T-helper 22 cell (primary cell): ENCODE results near the gene S1PR3.

Experiments used
- DNase-seq: peaks from one replicate; pipeline ENCODE4 v3.0.0-alpha.2; 2020; ENCODE audit warnings: low read depth

Gene S1PR3

DNA sequence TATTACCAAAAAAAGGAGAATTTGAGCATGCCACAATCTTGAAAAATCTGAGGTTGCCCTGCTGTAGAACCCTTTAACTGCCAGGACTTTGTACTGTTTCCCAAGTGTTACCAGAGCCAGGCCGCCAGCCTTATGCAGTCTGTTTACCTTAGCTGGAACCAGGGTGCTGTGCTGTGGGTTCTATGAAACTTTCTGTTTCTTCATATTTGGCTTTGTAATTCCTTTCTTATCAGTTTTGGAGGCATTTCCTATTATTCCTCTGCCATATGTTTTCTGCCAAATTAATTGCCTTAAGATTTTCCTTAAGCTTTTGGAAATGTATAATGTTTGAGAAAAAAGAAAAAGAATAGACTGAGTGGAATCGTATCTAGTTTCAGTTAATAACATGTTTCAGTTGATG is 2.1 kb downstream of the S1PR3 start:
- DNase-seq, result no peak

DNA sequence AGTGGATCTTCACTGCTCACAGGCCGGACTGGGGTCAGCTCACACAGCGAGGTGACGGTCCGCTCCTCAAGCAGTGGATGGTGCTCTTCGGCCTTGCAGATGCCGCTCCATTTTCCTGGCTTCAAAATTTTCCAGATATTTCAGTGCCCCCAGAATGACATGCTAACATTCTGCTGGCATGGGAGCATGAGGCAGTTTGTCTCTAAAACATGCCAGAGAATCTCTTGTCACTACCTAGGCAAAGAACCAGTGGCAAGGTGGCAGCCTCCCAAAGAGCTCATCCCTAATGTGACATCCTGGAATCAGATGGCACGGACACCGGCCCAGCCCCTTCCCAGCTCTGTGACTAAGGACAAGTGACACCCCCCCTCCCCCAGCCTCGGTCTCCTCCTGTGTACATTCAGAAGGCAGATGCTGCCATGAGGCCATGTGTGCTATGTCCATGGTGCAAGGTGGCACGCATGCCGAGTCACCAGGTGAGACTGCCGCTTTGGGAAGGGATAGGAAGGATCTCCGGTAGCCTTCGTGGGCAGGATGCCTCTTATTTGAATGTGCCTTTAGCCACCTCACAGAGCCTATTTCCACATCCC is 2.7 kb downstream of the S1PR3 start:
- no peak for DNase-seq

DNA sequence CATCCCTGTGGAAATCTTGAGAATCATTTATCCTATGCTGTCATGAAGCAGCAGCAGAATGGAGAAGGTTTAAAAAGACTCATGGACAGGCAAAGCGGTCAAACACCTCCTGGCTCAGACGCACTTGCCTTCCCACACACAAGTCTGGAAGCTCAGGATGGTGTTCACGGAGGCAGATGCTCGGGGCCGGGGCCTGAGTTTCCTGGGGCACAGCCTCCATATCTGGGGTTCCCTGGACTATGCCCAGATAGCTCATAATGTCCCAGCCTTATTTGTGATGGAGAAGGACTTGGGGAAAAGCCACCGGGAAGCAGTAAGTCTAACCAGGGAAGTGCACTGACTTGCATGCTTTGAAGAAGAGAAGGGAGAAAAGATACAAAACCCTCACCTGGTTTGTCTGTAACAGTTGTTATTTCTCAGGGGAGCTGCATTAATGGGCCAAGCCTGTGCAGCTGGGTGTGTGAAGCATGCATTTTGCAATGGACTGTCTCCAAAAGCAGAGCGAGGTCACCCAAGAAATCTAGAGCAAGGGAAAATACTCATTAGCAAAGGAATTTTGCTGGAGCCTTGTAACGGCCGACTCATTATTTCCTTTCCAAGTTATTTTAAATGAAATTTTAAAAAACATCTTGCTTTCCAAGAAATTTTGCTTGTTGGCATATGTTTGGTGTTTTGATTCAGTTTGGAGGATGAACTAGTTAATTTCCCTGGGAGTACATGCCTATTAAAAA is 3.4 kb downstream of the S1PR3 start:
- no peak for DNase-seq

GRCh38 chr9:88995200-88995577 is 3.9 kb downstream of the S1PR3 start:
- DNase-seq, result no peak

GRCh38 chr9:88995627-88996026 is 4.4 kb downstream of the S1PR3 start:
- DNase-seq, result no peak

- DNase-seq, result no peak
These were observed 5.0 kb downstream of the S1PR3 start for GRCh38 chr9:88996046-88996920.

- no peak for DNase-seq
These were observed 5.6 kb downstream of the S1PR3 start for GRCh38 chr9:88996921-88997235.

- no peak for DNase-seq
These were observed 6.4 kb downstream of the S1PR3 start for GRCh38 chr9:88997646-88998045.

DNA sequence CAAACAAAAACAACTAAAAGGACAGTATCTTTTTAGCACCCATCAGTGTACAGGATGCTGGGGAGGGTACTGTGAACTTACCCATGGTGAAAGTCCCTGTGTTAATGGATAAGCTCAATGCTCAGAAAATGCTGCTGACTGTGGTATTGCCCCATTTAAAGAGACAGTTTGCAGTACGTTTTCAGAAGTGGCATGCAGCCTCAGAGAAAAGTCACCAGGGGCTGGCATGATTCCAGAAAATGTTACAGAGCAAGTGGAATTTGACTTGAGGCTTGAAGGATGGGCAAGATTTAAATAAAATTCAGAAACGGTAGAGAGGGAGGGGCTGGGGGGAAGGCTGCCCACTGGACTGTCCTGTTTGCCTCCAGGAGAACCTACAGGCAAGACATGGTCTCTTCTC is 7.2 kb downstream of the S1PR3 start:
- no peak for DNase-seq

GRCh38 chr9:88998911-88999310 is 7.6 kb downstream of the S1PR3 start:
- DNase-seq, result no peak

DNA sequence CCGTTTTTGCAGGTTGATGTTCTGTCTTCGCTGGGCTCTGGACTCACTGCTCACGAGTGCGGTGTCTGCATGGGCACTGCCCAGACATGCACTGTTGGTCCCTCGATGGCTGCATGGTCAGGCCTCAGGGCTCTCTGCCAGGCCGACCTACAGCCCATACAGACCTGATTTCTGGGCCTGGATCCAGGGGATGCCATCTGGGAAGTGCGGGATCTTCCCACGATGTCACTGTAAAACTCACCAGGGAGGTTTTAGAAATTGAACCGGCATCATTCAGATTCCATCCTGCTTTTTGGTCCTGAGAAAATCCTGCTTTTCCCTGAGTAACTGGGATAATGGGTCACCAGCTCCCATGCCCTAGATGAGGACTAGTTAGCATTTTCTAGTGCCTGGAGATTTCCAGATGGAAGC is 9.1 kb downstream of the S1PR3 start:
- no peak for DNase-seq

DNA sequence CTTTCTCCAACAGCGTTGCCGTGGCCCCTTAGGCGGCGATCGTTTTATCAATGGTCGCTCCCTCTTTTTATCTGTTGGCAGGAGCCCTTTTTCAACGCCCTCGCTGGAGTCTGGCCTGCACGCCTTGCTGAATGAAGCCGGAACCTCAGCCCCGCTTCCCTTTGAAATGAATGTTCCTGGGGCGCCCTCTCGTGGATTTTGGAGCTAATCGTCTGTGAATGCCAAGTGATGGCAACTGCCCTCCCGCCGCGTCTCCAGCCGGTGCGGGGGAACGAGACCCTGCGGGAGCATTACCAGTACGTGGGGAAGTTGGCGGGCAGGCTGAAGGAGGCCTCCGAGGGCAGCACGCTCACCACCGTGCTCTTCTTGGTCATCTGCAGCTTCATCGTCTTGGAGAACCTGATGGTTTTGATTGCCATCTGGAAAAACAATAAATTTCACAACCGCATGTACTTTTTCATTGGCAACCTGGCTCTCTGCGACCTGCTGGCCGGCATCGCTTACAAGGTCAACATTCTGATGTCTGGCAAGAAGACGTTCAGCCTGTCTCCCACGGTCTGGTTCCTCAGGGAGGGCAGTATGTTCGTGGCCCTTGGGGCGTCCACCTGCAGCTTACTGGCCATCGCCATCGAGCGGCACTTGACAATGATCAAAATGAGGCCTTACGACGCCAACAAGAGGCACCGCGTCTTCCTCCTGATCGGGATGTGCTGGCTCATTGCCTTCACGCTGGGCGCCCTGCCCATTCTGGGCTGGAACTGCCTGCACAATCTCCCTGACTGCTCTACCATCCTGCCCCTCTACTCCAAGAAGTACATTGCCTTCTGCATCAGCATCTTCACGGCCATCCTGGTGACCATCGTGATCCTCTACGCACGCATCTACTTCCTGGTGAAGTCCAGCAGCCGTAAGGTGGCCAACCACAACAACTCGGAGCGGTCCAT is 10.0 kb downstream of the S1PR3 start:
- no peak for DNase-seq

- no peak for DNase-seq
These were observed 10.8 kb downstream of the S1PR3 start for GRCh38 chr9:89001917-89002540.

DNA sequence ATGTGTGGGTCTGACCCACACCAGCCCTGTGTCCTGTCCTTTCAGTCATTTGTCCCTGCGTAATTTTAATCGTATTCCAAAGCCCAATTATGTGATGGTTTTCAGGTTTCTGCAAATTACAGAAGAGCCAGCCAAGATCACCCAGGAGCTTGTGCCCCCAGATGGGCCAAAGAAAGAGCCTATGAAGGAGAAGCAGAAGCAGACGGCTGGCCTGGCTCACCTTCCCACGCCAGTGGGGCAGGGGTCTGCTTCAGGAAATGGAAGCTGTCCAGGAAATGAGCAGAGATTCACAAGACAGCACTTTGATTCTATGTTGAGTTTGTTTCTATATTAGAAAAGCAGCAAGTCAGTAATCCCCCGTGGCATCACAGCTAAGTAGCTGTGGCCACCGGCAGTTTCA is 11.7 kb downstream of the S1PR3 start:
- DNase-seq, result no peak

DNA sequence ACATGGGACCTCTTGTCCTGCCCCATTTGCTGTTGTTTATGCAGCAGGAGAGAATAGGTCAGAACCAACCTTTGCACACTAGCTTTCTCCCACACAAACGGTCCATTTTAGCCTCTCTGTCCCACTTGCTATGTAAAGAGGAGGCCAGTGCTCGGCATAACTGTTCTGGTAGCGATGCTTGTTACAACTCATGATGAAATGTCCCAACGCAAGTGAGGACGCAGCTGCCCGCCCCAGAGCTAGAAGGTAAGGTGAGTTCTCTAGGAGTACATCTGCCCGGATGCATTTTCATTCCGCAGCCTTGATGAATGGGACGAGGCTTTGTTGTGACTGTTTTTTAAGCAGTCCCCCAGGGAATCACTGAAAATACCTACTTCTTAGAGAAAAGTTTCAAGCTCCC is 14.1 kb downstream of the S1PR3 start:
- no peak for DNase-seq

- no peak for DNase-seq
These were observed 15.0 kb downstream of the S1PR3 start for GRCh38 chr9:89006267-89006666.

- DNase-seq, result no peak
These were observed 16.0 kb downstream of the S1PR3 start for GRCh38 chr9:89006996-89007967.

DNA sequence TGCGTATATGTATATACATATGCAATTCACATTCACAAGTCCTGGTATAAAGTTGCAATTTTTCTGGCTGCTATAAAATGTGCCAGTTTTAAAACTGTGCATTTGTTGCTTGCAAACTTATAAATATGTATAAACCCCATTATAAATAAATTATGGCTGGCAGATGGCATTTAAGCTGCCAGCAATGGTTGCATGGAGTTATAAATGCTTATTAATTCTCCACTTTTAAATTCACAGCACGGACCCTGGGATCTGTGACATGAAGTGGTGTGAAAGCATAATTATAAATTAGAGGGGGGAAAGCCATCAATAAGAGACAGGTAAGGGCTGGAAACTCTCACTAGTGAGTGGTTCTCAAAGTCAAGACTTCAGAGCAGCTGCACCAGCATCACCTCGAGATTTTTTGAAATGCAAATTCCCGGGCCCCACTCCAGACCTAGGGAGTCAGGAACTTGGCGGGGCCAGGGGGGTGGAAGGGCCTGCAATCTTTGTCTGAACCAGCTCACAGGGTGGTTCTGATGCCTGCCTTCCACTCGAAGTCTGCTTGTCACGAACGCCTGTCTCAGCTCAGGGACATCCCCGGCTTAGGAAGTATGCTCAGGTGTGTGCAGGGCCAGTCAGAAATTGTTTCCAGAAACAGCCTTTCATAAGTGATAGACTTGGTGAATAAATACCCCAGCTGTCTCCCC is 16.9 kb downstream of the S1PR3 start:
- DNase-seq, result no peak

GRCh38 chr9:89008744-89009545 is 17.7 kb downstream of the S1PR3 start:
- DNase-seq, result no peak
